SK-N-SH (cell line): Measurements from ENCODE around the gene GPR152. TPM values are rescaled to one million over a fixed set of nuclear protein-coding genes. Genes with fewer than 3 reads are reported as not detected.

ENCODE experiments used
- CTCF ChIA-PET: fragments of 300-600, 350-600 bp; formaldehyde crosslinking; extraction: SDS; loops from one replicate; lab custom pipeline; 2021; lab: Yijun Ruan, JAX
- POLR2A ChIA-PET: fragments of 350-600 bp; sonication (Branson Sonifier 250); formaldehyde crosslinking; extraction: SDS; loops from one replicate; lab custom pipeline; 2020; ENCODE audit warnings: antibody characterized with exemption, inconsistent platforms; lab: Yijun Ruan, JAX
- DNase-seq: peaks from one replicate; pipeline ENCODE4 v3.0.0; 2012
- H2AFZ ChIP-seq: fragments of 200-600 bp; sonication (generic); 2 replicates; pipeline ENCODE4 v1.8.1; 2016; ENCODE audit warnings: antibody characterized with exemption, mild to moderate bottlenecking, low read depth
- H3F3A ChIP-seq: fragments of 200-600 bp; sonication (generic); replicated peaks from 2 replicates; pipeline ENCODE3; 2016; ENCODE audit warnings: antibody characterized with exemption, mild to moderate bottlenecking; ENCODE audit not compliant: insufficient read depth
- H3K27ac ChIP-seq, 2 experiments: fragments of 200-500 bp in 1 of 2; fragments of 200-600 bp in 1 of 2; sonication (Bioruptor generic) in 1 of 2; sonication (generic), shearing (Covaris generic) in 1 of 2; 2 replicates each; pipeline versions ENCODE4 v1.5.1 to v1.6.1; 2014 to 2016; ENCODE audit warnings: low read depth in 2 of 2, inconsistent platforms in 1 of 2, low read length in 1 of 2, mild to moderate bottlenecking in 1 of 2, mixed read lengths in 1 of 2
- H3K27me3 ChIP-seq: fragments of 200-600 bp; sonication (generic), shearing (Covaris generic); 2 replicates; pipeline ENCODE4 v1.6.1; 2016; ENCODE audit warnings: mixed run types; ENCODE audit not compliant: insufficient read depth
- H3K36me3 ChIP-seq, 2 experiments: fragments of 200-500 bp in 1 of 2; fragments of 200-600 bp in 1 of 2; sonication (Bioruptor generic) in 1 of 2; sonication (generic) in 1 of 2; replicated peaks in 1 of 2; 2 replicates each; pipeline versions ENCODE3 to v1.5.1; 2014 to 2016; ENCODE audit warnings: low read length in 1 of 2, mild to moderate bottlenecking in 1 of 2; ENCODE audit not compliant: insufficient read depth in 2 of 2, control insufficient read depth in 1 of 2
- H3K4me1 ChIP-seq, 2 experiments: fragments of 200-500 bp in 1 of 2; fragments of 200-600 bp in 1 of 2; sonication (Bioruptor generic) in 1 of 2; sonication (generic), shearing (Covaris generic) in 1 of 2; 2 replicates each; pipeline versions ENCODE4 v1.5.1 to v1.6.1; 2014 to 2016; ENCODE audit warnings: low read depth in 1 of 2, low read length in 1 of 2, mixed run types in 1 of 2; ENCODE audit not compliant: insufficient read depth in 2 of 2, control insufficient read depth in 1 of 2
- H3K4me2 ChIP-seq: fragments of 200-600 bp; sonication (generic), shearing (Covaris generic); 2 replicates; pipeline ENCODE4 v1.6.1; 2017; ENCODE audit warnings: mixed run types
- H3K4me3 ChIP-seq, 2 experiments: fragments of 200-500 bp in 1 of 2; fragments of 200-600 bp in 1 of 2; sonication (Bioruptor generic) in 1 of 2; sonication (generic), shearing (Covaris generic) in 1 of 2; 2 replicates each; pipeline versions ENCODE4 v1.5.1 to v1.8.1; 2014 to 2016; ENCODE audit warnings: low read depth in 2 of 2, inconsistent platforms in 1 of 2, low read length in 1 of 2, mild to moderate bottlenecking in 1 of 2, mixed read lengths in 1 of 2, moderate library complexity in 1 of 2
- H3K79me2 ChIP-seq: fragments of 200-600 bp; sonication (generic); 2 replicates; pipeline ENCODE4 v1.8.1; 2017; ENCODE audit warnings: mild to moderate bottlenecking; ENCODE audit not compliant: insufficient read depth
- H3K9ac ChIP-seq: fragments of 200-600 bp; sonication (generic); 2 replicates; pipeline ENCODE4 v1.6.1; 2017; ENCODE audit warnings: mixed run types
- H3K9me2 ChIP-seq: fragments of 200-600 bp; sonication (generic); 2 replicates; pipeline ENCODE4 v1.6.1; 2017; ENCODE audit warnings: mixed run types
- H3K9me3 ChIP-seq: fragments of 200-600 bp; sonication (generic); 2 replicates; pipeline ENCODE4 v1.6.1; 2017; ENCODE audit warnings: mixed run types, mild to moderate bottlenecking, moderate library complexity
- H4K20me1 ChIP-seq: fragments of 200-600 bp; sonication (generic); 2 replicates; pipeline ENCODE4 v1.6.1; 2017; ENCODE audit warnings: mild to moderate bottlenecking, mixed run types; ENCODE audit not compliant: insufficient read depth
- CHD2 ChIP-seq: fragments of 150-350 bp; IDR thresholded peaks from 2 replicates; pipeline ENCODE4 v1.6.1; 2018; ENCODE audit warnings: low read length; ENCODE audit not compliant: partially characterized antibody
- ELF1 ChIP-seq: IDR thresholded peaks from 2 replicates; pipeline ENCODE4 v1.4.0; 2012
- EZH2phosphoT487 ChIP-seq: fragments of 200-600 bp; sonication (generic); IDR thresholded peaks from 2 replicates; pipeline ENCODE4 v1.6.1; 2017; ENCODE audit warnings: low read depth, mixed run types, mild to moderate bottlenecking, antibody characterized with exemption, moderate library complexity, borderline replicate concordance
- FOXJ3 ChIP-seq: sonication (generic); formaldehyde crosslinking; IDR thresholded peaks from 2 replicates; pipeline ENCODE4 v1.5.1; 2020; ENCODE audit warnings: mild to moderate bottlenecking, missing genetic modification reagents
- GABPA ChIP-seq: IDR thresholded peaks from 2 replicates; pipeline ENCODE4 v1.4.0; 2012; ENCODE audit warnings: low read depth, mild to moderate bottlenecking
- GATA2 ChIP-seq: sonication (generic); formaldehyde crosslinking; IDR thresholded peaks from 2 replicates; pipeline ENCODE4 v1.5.0; 2020; ENCODE audit warnings: mild to moderate bottlenecking, missing genetic modification reagents
- MXI1 ChIP-seq: IDR thresholded peaks from 2 replicates; pipeline ENCODE4 v1.6.1; 2012; ENCODE audit warnings: mild to moderate bottlenecking, low read depth, low read length, improper control_type of control experiment
- NRF1 ChIP-seq: IDR thresholded peaks from 2 replicates; pipeline ENCODE4 v1.6.1; 2012; ENCODE audit warnings: low read depth, mild to moderate bottlenecking, low read length
- POLR2AphosphoS5 ChIP-seq: IDR thresholded peaks from 2 replicates; pipeline ENCODE4 v1.6.1; 2012; ENCODE audit warnings: low read depth, low read length
- RCOR1 ChIP-seq: fragments of 150-350 bp; IDR thresholded peaks from 2 replicates; pipeline ENCODE4 v1.6.1; 2017; ENCODE audit warnings: antibody characterized with exemption, low read length
- RFX5 ChIP-seq: IDR thresholded peaks from 2 replicates; pipeline ENCODE4 v1.6.1; 2012; ENCODE audit warnings: mild to moderate bottlenecking, improper control_type of control experiment, low read length
- RXRA ChIP-seq: IDR thresholded peaks from 2 replicates; pipeline ENCODE4 v1.4.0; 2012; ENCODE audit warnings: low read depth, mild to moderate bottlenecking, borderline replicate concordance
- SIN3A ChIP-seq: IDR thresholded peaks from 2 replicates; pipeline ENCODE4 v1.6.1; 2012; ENCODE audit warnings: low read depth, mild to moderate bottlenecking, low read length, moderate library complexity, borderline replicate concordance
- TAF1 ChIP-seq: IDR thresholded peaks from 2 replicates; pipeline ENCODE4 v1.6.1; 2012; ENCODE audit warnings: low read depth, mild to moderate bottlenecking, low read length, moderate library complexity, borderline replicate concordance
- TCF12 ChIP-seq: IDR thresholded peaks from 2 replicates; pipeline ENCODE4 v1.4.0; 2012
- TEAD4 ChIP-seq: IDR thresholded peaks from 2 replicates; pipeline ENCODE4 v1.4.0; 2012; ENCODE audit warnings: mild to moderate bottlenecking, borderline replicate concordance; ENCODE audit not compliant: insufficient read depth
- YY1 ChIP-seq: IDR thresholded peaks from 2 replicates; pipeline ENCODE4 v1.4.0; 2012; ENCODE audit warnings: low read depth, mild to moderate bottlenecking
- WGBS: methylation state at CpG from one replicate; pipeline ENCODE4 v1.1.6; 2017; ENCODE audit warnings: low lambda C conversion rate; 5-methylcytosine and 5-hydroxymethylcytosine counted together
- polyA plus RNA-seq, 3 experiments: library from polyadenylated mRNA; depleted of rRNA; stranded (reverse); fragments of >200 nt; gene quantifications; 2 replicates each; pipeline ENCODE4 v1.2.3, GENCODE V29; 2012
- TF ChIP-seq, protein P1 (sequence below): IDR thresholded peaks from 2 replicates; pipeline ENCODE4; 2012
- TF ChIP-seq, protein P2 (sequence below): fragments of 150-350 bp; IDR thresholded peaks from 2 replicates; pipeline ENCODE4 v1.6.1; 2017; ENCODE audit warnings: antibody characterized with exemption, low read length, low read depth, borderline replicate concordance
- TF ChIP-seq, protein P3 (sequence below): IDR thresholded peaks from 2 replicates; pipeline ENCODE4 v1.4.0; 2012; ENCODE audit warnings: low read depth
- TF ChIP-seq, protein P4 (sequence below): fragments of 200-600 bp; sonication (generic); IDR thresholded peaks from 2 replicates; pipeline ENCODE4 v1.6.1; 2017; ENCODE audit warnings: antibody characterized with exemption, mild to moderate bottlenecking, moderate library complexity
- TF ChIP-seq, protein P5 (sequence below): IDR thresholded peaks from 2 replicates; pipeline ENCODE4 v1.6.1; 2012; ENCODE audit warnings: mild to moderate bottlenecking, low read depth, low read length, moderate library complexity

The GPR152 gene
- polyA plus RNA-seq, 1 of the 3 experiments (the other 2 are of a cell fraction), result not detected

DNA sequence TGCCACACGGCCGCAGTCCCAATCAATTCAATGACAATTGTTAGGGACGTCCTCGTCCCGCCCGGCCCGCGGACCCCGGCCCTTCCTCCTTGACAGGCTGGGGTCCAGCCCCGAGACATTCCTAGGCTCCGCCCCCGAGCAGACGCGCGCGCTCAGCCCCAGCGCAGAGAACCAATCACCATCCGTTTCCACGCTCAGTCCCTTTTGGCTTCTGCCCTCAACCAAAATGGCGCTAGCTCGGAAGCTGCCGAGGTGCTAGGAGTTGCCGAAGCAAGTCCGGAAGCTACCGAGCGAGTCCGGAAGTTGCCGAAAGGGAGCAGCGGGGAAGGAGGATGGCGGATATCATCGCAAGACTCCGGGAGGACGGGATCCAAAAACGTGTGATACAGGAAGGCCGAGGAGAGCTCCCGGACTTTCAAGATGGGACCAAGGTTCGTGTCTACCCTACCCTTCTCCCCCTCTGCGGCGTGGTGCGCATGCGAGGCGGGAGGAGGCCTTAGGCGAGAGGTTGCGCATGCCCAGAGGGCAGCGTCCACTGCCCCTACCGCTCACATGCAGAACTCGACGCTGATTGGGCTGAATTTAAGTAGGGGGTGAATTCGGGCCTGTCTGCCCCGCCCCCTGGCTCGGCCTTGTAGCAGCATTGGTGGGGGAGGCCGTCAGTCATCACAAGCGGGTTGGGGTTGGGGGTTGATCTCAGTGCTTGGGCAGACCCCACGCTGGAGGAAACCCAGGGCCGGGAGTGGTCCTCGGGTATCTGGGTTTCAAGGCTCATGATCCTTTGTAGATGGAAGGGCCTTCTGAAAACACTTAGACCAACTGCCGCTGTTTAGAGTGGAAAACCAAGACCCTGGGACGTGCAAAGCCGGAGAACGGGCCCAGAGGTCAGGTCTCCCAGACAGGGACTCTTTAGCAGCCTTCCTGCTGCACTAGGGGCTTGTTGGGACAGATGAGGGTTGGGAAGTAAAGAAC lies 30.6 kb upstream of the GPR152 start, which contains the start of gene AIP:
TSS of gene AIP (plus strand) at position 200 of the 972 bp plus-strand sequence. CDS start at position 333, 133 bp downstream.
- Histone ChIP-seq H3K27ac (peak within 1 kb of the TSS; percentile 65 to 87), H3K4me2 (peak within 1 kb of the TSS; percentile 79), H3K36me3 (peaks cover 0 to 6% of the 10 kb centered on the region in 2 experiments), H3K4me1 (peaks cover 6 to 17% of the 10 kb centered on the region in 2 experiments; a peak in 3 of 4 replicates), H3K27me3 (no peaks in the 10 kb centered on the region; the same call in 1 of the 2 replicates), H4K20me1 (no peaks in the 10 kb centered on the region), H3K9me3 (no peaks in the 10 kb centered on the region), H3F3A (peaks cover 7% of the 10 kb centered on the region), H3K9me2 (no peaks in the 10 kb centered on the region), H3K9ac (peak within 1 kb of the TSS; percentile 55), H3K4me3 (peak within 1 kb of the TSS; percentile 54 to 62), H2AFZ (peak within 1 kb of the TSS; percentile 99), H3K79me2 (peaks cover 25% of the 10 kb centered on the region)
- ChIA-PET POLR2A (interaction anchor here (0.8 to 1.4 kb wide), 2 partner anchors 14 to 91 kb away, joined by 3 to 6 read pairs; partner anchors contain the start of genes RAD9A and TMEM134), CTCF (interaction anchor here (0.8 kb wide), 1 partner anchor 132 kb away, joined by 3 read pairs; no protein-coding TSS in a partner anchor)
- 17% methylated on average over 40 of the region's 60 CpGs for WGBS
- peak; percentile 98 for DNase-seq
- peak; percentile 99 for TF ChIP-seq YY1
- 0 out of 2 replicates have a peak, but pooled peaks have one; percentile 22 for TF ChIP-seq RFX5
- peak; percentile 69 for TF ChIP-seq MXI1
- TF ChIP-seq, protein P1, sequence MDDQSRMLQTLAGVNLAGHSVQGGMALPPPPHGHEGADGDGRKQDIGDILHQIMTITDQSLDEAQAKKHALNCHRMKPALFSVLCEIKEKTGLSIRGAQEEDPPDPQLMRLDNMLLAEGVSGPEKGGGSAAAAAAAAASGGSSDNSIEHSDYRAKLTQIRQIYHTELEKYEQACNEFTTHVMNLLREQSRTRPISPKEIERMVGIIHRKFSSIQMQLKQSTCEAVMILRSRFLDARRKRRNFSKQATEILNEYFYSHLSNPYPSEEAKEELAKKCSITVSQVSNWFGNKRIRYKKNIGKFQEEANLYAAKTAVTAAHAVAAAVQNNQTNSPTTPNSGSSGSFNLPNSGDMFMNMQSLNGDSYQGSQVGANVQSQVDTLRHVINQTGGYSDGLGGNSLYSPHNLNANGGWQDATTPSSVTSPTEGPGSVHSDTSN, result peak; percentile 74
- no peak for TF ChIP-seq TCF12
- no peak; the same call in 1 of the 2 replicates for TF ChIP-seq SIN3A
- TF ChIP-seq TAF1, result peak; percentile 92
- TF ChIP-seq GATA2, result no peak
- TF ChIP-seq, protein P2, sequence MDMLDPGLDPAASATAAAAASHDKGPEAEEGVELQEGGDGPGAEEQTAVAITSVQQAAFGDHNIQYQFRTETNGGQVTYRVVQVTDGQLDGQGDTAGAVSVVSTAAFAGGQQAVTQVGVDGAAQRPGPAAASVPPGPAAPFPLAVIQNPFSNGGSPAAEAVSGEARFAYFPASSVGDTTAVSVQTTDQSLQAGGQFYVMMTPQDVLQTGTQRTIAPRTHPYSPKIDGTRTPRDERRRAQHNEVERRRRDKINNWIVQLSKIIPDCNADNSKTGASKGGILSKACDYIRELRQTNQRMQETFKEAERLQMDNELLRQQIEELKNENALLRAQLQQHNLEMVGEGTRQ, result no peak
- TF ChIP-seq, protein P3, sequence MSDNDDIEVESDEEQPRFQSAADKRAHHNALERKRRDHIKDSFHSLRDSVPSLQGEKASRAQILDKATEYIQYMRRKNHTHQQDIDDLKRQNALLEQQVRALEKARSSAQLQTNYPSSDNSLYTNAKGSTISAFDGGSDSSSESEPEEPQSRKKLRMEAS, result peak; percentile 100
- TF ChIP-seq, protein P4, sequence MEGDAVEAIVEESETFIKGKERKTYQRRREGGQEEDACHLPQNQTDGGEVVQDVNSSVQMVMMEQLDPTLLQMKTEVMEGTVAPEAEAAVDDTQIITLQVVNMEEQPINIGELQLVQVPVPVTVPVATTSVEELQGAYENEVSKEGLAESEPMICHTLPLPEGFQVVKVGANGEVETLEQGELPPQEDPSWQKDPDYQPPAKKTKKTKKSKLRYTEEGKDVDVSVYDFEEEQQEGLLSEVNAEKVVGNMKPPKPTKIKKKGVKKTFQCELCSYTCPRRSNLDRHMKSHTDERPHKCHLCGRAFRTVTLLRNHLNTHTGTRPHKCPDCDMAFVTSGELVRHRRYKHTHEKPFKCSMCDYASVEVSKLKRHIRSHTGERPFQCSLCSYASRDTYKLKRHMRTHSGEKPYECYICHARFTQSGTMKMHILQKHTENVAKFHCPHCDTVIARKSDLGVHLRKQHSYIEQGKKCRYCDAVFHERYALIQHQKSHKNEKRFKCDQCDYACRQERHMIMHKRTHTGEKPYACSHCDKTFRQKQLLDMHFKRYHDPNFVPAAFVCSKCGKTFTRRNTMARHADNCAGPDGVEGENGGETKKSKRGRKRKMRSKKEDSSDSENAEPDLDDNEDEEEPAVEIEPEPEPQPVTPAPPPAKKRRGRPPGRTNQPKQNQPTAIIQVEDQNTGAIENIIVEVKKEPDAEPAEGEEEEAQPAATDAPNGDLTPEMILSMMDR, result no peak
- TF ChIP-seq CHD2, result no peak
- peak; percentile 91 for TF ChIP-seq NRF1
- TF ChIP-seq EZH2phosphoT487, result no peak
- TF ChIP-seq ELF1, result peak; percentile 78
- TF ChIP-seq, protein P5, sequence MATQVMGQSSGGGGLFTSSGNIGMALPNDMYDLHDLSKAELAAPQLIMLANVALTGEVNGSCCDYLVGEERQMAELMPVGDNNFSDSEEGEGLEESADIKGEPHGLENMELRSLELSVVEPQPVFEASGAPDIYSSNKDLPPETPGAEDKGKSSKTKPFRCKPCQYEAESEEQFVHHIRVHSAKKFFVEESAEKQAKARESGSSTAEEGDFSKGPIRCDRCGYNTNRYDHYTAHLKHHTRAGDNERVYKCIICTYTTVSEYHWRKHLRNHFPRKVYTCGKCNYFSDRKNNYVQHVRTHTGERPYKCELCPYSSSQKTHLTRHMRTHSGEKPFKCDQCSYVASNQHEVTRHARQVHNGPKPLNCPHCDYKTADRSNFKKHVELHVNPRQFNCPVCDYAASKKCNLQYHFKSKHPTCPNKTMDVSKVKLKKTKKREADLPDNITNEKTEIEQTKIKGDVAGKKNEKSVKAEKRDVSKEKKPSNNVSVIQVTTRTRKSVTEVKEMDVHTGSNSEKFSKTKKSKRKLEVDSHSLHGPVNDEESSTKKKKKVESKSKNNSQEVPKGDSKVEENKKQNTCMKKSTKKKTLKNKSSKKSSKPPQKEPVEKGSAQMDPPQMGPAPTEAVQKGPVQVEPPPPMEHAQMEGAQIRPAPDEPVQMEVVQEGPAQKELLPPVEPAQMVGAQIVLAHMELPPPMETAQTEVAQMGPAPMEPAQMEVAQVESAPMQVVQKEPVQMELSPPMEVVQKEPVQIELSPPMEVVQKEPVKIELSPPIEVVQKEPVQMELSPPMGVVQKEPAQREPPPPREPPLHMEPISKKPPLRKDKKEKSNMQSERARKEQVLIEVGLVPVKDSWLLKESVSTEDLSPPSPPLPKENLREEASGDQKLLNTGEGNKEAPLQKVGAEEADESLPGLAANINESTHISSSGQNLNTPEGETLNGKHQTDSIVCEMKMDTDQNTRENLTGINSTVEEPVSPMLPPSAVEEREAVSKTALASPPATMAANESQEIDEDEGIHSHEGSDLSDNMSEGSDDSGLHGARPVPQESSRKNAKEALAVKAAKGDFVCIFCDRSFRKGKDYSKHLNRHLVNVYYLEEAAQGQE, result no peak
- TF ChIP-seq TEAD4, result no peak
- TF ChIP-seq FOXJ3 (CRISPR knock-in tag), result no peak
- no peak for TF ChIP-seq RCOR1
- TF ChIP-seq GABPA, result peak; percentile 59
- no peak for TF ChIP-seq RXRA
- TF ChIP-seq POLR2AphosphoS5, result peak; percentile 71
